NCI-H2081 treated with DMSO at 0.1 percent for 48 hours (cell line): ENCODE results near the gene DPY19L3.
"Not testable (repeated sequence)": the region's sequence is repeated elsewhere in the genome, so short reads cannot be mapped to it uniquely, and the experiment has no call there.

Experiments used
- DNase-seq: peaks from one replicate; lab custom pipeline; 2025; lab: John Stamatoyannopoulos, UW

Gene DPY19L3

GRCh38 chr19:32512498-32512897 lies 106.9 kb downstream of the DPY19L3 start:
- not testable (repeated sequence) for DNase-seq

DNA sequence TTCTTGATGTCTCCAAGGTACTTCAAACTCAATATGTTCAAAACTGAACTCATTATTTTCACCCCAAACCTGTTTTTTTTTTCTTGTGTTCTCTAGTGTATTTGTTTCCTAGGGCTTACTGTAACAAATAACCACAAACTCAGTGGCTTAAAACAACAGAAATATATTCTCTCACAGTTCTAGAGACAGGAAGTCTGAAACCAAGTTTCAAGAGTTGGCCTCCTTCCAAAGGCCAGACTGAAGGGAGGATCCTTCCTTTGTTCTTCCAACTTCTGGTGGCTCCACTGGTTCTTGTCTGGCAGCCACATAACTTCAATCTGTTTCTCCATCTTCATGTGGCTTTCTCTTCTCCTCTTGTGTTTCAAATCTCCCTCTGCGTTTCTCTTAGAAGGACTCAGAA lies 113.5 kb downstream of the DPY19L3 start:
- DNase-seq = no peak

DNA sequence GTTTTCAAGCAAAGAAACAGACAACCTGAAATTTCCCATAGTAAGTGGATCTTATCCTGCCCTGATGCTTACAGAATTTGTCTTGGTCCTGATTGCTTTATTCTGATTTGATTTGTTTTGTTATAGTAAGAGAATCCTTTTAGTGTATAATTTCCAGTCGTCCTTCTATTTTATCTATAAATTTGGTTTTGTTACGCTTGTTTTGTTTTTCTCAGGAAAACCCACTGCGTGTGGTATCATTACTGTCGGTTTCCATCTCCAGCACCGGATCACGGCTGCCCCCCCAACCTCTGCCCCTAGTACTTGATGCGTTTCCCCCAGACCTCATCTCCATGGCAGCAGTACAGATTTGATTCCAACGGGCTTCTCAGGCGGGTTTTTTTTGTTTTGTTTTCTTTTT lies 117.4 kb downstream of the DPY19L3 start:
- no peak for DNase-seq

DNA sequence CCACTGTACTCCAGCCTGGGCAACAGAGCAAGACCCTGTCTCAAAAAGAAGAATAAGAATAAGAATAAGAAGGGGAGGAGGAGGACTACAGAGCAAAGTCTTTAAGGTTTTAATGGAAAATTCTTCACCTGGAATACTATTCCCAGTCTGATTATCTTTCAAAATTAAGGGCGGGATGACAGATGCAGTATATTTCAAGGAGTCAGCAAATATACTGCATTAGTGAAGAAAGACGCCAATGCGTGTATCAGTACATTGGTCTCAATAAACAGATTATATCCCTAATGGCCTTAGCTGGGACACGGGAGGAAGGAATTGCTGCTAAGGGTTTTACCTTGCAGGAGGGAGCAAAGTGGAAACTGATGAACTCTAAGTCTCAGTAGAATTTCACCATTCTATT lies 121.3 kb downstream of the DPY19L3 start:
- DNase-seq = no peak

- no peak for DNase-seq
Observed at GRCh38 chr19:32530773-32531172, 125.2 kb downstream of the DPY19L3 start.

DNA sequence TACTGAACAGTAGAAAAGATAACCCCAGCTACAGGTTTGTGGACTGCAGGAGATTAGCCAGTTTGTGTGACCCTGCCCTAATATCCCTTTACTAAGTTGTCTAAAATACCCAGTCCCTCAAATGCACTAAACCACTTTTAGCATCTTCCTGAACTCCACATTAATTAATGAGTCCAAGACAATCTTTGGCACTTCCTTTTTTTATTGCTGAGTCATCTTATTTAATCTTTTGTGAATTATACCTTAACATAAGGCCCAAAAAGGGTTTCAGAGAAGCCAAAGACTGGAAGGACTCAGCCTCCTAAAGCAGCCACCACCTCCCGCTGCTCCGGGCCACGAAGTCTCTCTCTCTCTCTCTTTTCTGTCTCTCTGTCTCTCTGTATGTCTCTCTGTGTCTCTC lies 126.7 kb downstream of the DPY19L3 start:
- no peak for DNase-seq
